ENCODE results near the gene KNTC1.
"Not testable (repeated sequence)": the region's sequence is repeated elsewhere in the genome, so short reads cannot be mapped to it uniquely, and the experiment has no call there.

KNTC1 gene

GRCh38 chr12:122558745-122559641 is 31.9 kb downstream of the KNTC1 start:
- no peak for DNase-seq (ENCODE audit: low spot score)

- DNase-seq (ENCODE audit: low spot score) = no peak
Observed at GRCh38 chr12:122560138-122560537, 33.1 kb downstream of the KNTC1 start.

GRCh38 chr12:122563361-122563760 is 36.3 kb downstream of the KNTC1 start:
- no peak for DNase-seq (ENCODE audit: low spot score)

GRCh38 chr12:122566816-122567215 is 39.8 kb downstream of the KNTC1 start:
- DNase-seq (ENCODE audit: low spot score) = not testable (repeated sequence)

- DNase-seq (ENCODE audit: low spot score) = no peak
Observed at GRCh38 chr12:122569288-122569687, 42.2 kb downstream of the KNTC1 start.

GRCh38 chr12:122570006-122570405 is 43.0 kb downstream of the KNTC1 start:
- not testable (repeated sequence) for DNase-seq (ENCODE audit: low spot score)

GRCh38 chr12:122571821-122572220 is 44.8 kb downstream of the KNTC1 start:
- no peak for DNase-seq (ENCODE audit: low spot score)

GRCh38 chr12:122583294-122583693 is 56.2 kb downstream of the KNTC1 start:
- not testable (repeated sequence) for DNase-seq (ENCODE audit: low spot score)

GRCh38 chr12:122584177-122584863 is 57.3 kb downstream of the KNTC1 start:
- DNase-seq (ENCODE audit: low spot score) = no peak

GRCh38 chr12:122590990-122591389 is 63.9 kb downstream of the KNTC1 start:
- DNase-seq (ENCODE audit: low spot score) = no peak

GRCh38 chr12:122591966-122592365 is 64.9 kb downstream of the KNTC1 start:
- not testable (repeated sequence) for DNase-seq (ENCODE audit: low spot score)

GRCh38 chr12:122592543-122592942 is 65.5 kb downstream of the KNTC1 start:
- DNase-seq (ENCODE audit: low spot score) = not testable (repeated sequence)

- DNase-seq (ENCODE audit: low spot score) = no peak
Observed at GRCh38 chr12:122593910-122594309, 66.9 kb downstream of the KNTC1 start.

- no peak for DNase-seq (ENCODE audit: low spot score)
Observed at GRCh38 chr12:122596838-122597237, 69.8 kb downstream of the KNTC1 start.

GRCh38 chr12:122602456-122602855 is 75.4 kb downstream of the KNTC1 start:
- no peak for DNase-seq (ENCODE audit: low spot score)

GRCh38 chr12:122604993-122605392 is 77.9 kb downstream of the KNTC1 start:
- no peak for DNase-seq (ENCODE audit: low spot score)

- no peak for DNase-seq (ENCODE audit: low spot score)
Observed at GRCh38 chr12:122609732-122610131, 82.7 kb downstream of the KNTC1 start.

GRCh38 chr12:122610207-122610606 is 83.2 kb downstream of the KNTC1 start:
- no peak for DNase-seq (ENCODE audit: low spot score)

- DNase-seq (ENCODE audit: low spot score) = no peak
Observed at GRCh38 chr12:122610911-122611310, 83.9 kb downstream of the KNTC1 start.

GRCh38 chr12:122614839-122615238 is 87.8 kb downstream of the KNTC1 start:
- DNase-seq (ENCODE audit: low spot score) = no peak

- no peak for DNase-seq (ENCODE audit: low spot score)
Observed at GRCh38 chr12:122615780-122616179, 88.7 kb downstream of the KNTC1 start.

GRCh38 chr12:122635471-122635870 is 108.4 kb downstream of the KNTC1 start:
- no peak for DNase-seq (ENCODE audit: low spot score)

GRCh38 chr12:122643207-122643805 is 116.3 kb downstream of the KNTC1 start:
- no peak for DNase-seq (ENCODE audit: low spot score)
